H9 (cell line): Measurements from ENCODE around the gene C1orf116. TPM values are rescaled to one million over a fixed set of nuclear protein-coding genes. Genes with fewer than 3 reads are reported as not detected.

Experiments
- DNase-seq: peaks from one replicate; pipeline ENCODE4 v3.0.0-alpha.2; 2017
- H2AFZ ChIP-seq: one replicate; pipeline ENCODE4 v1.6.1; 2013; ENCODE audit warnings: mild to moderate bottlenecking, low read length, control low read depth, moderate library complexity
- H2AK5ac ChIP-seq: 2 replicates; pipeline ENCODE4 v1.6.1; 2013; ENCODE audit warnings: low read length, control low read depth, mixed read lengths; ENCODE audit not compliant: insufficient read length
- H2BK120ac ChIP-seq: one replicate; pipeline ENCODE4 v1.6.1; 2013; ENCODE audit warnings: low read depth, mild to moderate bottlenecking, low read length, control low read depth, inconsistent platforms; ENCODE audit not compliant: poor library complexity, severe bottlenecking
- H2BK12ac ChIP-seq: 2 replicates; pipeline ENCODE4 v1.6.1; 2013; ENCODE audit warnings: low read length, control low read depth, mixed read lengths, low read depth; ENCODE audit not compliant: insufficient read length
- H2BK15ac ChIP-seq: 2 replicates; pipeline ENCODE4 v1.6.1; 2013; ENCODE audit warnings: low read depth, low read length, control low read depth
- H2BK20ac ChIP-seq: one replicate; pipeline ENCODE4 v1.6.1; 2013; ENCODE audit warnings: low read depth, mild to moderate bottlenecking, low read length, control low read depth, inconsistent platforms; ENCODE audit not compliant: poor library complexity, severe bottlenecking
- H2BK5ac ChIP-seq: 2 replicates; pipeline ENCODE4 v1.6.1; 2013; ENCODE audit warnings: low read length, control low read depth, mixed read lengths; ENCODE audit not compliant: insufficient read length
- H3K14ac ChIP-seq: 2 replicates; pipeline ENCODE4 v1.6.1; 2013; ENCODE audit warnings: low read length, control low read depth; ENCODE audit not compliant: insufficient read depth
- H3K18ac ChIP-seq: 2 replicates; pipeline ENCODE4 v1.6.1; 2013; ENCODE audit warnings: low read depth, mild to moderate bottlenecking, mixed read lengths, low read length, control low read depth; ENCODE audit not compliant: insufficient read length
- H3K23ac ChIP-seq: 2 replicates; pipeline ENCODE4 v1.6.1; 2013; ENCODE audit warnings: low read length, control low read depth, mixed read lengths, low read depth; ENCODE audit not compliant: insufficient read length
- H3K23me2 ChIP-seq: 2 replicates; pipeline ENCODE4 v1.6.1; 2013; ENCODE audit warnings: low read depth, mild to moderate bottlenecking, mixed read lengths, low read length, control low read depth; ENCODE audit not compliant: insufficient read length, poor library complexity, severe bottlenecking
- H3K27ac ChIP-seq: 2 replicates; pipeline ENCODE4 v1.5.1; 2013; ENCODE audit warnings: low read length, control low read depth, mixed read lengths, low read depth; ENCODE audit not compliant: insufficient read length
- H3K27me3 ChIP-seq: 2 replicates; pipeline ENCODE4 v1.6.1; 2013; ENCODE audit warnings: low read length, control low read depth, inconsistent platforms; ENCODE audit not compliant: insufficient read depth
- H3K4ac ChIP-seq: 2 replicates; pipeline ENCODE4 v1.6.1; 2013; ENCODE audit warnings: low read depth, mild to moderate bottlenecking, control low read depth, inconsistent platforms, low read length, moderate library complexity
- H3K4me1 ChIP-seq: 2 replicates; pipeline ENCODE4 v1.6.1; 2013; ENCODE audit warnings: low read length, control low read depth, inconsistent platforms; ENCODE audit not compliant: insufficient read depth
- H3K4me2 ChIP-seq: 2 replicates; pipeline ENCODE4 v1.6.1; 2013; ENCODE audit warnings: low read length, control low read depth, mixed read lengths; ENCODE audit not compliant: insufficient read length, insufficient read depth
- H3K56ac ChIP-seq: 2 replicates; pipeline ENCODE4 v1.6.1; 2013; ENCODE audit warnings: low read depth, mild to moderate bottlenecking, mixed read lengths, low read length, control low read depth; ENCODE audit not compliant: insufficient read length
- H3K79me1 ChIP-seq: 2 replicates; pipeline ENCODE4 v1.6.1; 2013; ENCODE audit warnings: low read depth, mild to moderate bottlenecking, moderate library complexity, low read length, control low read depth, inconsistent platforms; ENCODE audit not compliant: insufficient read depth, poor library complexity, severe bottlenecking
- H3K79me2 ChIP-seq: 2 replicates; pipeline ENCODE4 v1.6.1; 2013; ENCODE audit warnings: low read length, control low read depth, inconsistent platforms; ENCODE audit not compliant: insufficient read depth
- H3K9ac ChIP-seq: 2 replicates; pipeline ENCODE4 v1.6.1; 2013; ENCODE audit warnings: low read length, control low read depth, mixed read lengths; ENCODE audit not compliant: insufficient read length; ENCODE audit errors: extremely low read depth
- H3K9me3 ChIP-seq: one replicate; pipeline ENCODE4 v1.6.1; 2013; ENCODE audit warnings: low read depth, low read length, inconsistent platforms; ENCODE audit not compliant: control insufficient read depth
- H3T11ph ChIP-seq: one replicate; pipeline ENCODE4 v1.6.1; 2013; ENCODE audit warnings: mild to moderate bottlenecking, low read length, control low read depth, inconsistent platforms
- H4K20me1 ChIP-seq: one replicate; pipeline ENCODE4 v1.6.1; 2013; ENCODE audit not compliant: control insufficient read depth, insufficient read length, insufficient read depth
- H4K5ac ChIP-seq: 2 replicates; pipeline ENCODE4 v1.6.1; 2013; ENCODE audit warnings: low read depth, mild to moderate bottlenecking, mixed read lengths, low read length, control low read depth; ENCODE audit not compliant: insufficient read length
- H4K8ac ChIP-seq: replicated peaks from 2 replicates; pipeline ENCODE4 v1.6.1; 2013; ENCODE audit warnings: low read length, control low read depth, mixed read lengths, low read depth; ENCODE audit not compliant: insufficient read length
- H4K91ac ChIP-seq: 2 replicates; pipeline ENCODE4 v1.6.1; 2013; ENCODE audit warnings: low read depth, mild to moderate bottlenecking, moderate library complexity, mixed read lengths, low read length, control low read depth; ENCODE audit not compliant: insufficient read length
- H3K27ac Mint-ChIP-seq, 3 experiments: 2 replicates in 2 of 3; 3 replicates in 1 of 3; pipeline ENCODE4 v1.8.0; 2020 to 2021; ENCODE audit warnings: mixed read lengths in 3 of 3, mild to moderate bottlenecking in 1 of 3, moderate library complexity in 1 of 3
- H3K27me3 Mint-ChIP-seq: 2 replicates; pipeline ENCODE4 v1.8.0; 2021; ENCODE audit warnings: low read depth, mild to moderate bottlenecking, moderate library complexity, mixed read lengths
- H3K36me3 Mint-ChIP-seq, 3 experiments: 2 replicates in 2 of 3; 3 replicates in 1 of 3; pipeline ENCODE4 v1.8.0; 2020 to 2021; ENCODE audit warnings: low read depth in 3 of 3, mixed read lengths in 3 of 3; ENCODE audit not compliant: insufficient read depth in 1 of 3
- H3K4me1 Mint-ChIP-seq, 2 experiments: 2 replicates each; pipeline ENCODE4 v1.8.0; 2020; ENCODE audit warnings: mixed read lengths in 2 of 2
- H3K4me3 Mint-ChIP-seq, 2 experiments: 2 replicates in 1 of 2; 3 replicates in 1 of 2; pipeline ENCODE4 v1.8.0; 2020 to 2021; ENCODE audit warnings: mild to moderate bottlenecking in 2 of 2, mixed read lengths in 2 of 2, moderate library complexity in 1 of 2
- H3K9me3 Mint-ChIP-seq, 2 experiments: 2 replicates in 1 of 2; 3 replicates in 1 of 2; pipeline ENCODE4 v1.8.0; 2020; ENCODE audit warnings: mild to moderate bottlenecking in 2 of 2, mixed read lengths in 2 of 2, moderate library complexity in 1 of 2
- CTCF ChIP-seq: fragments of 200-600 bp; sonication (generic); conservative IDR thresholded peaks from 3 replicates; pipeline ENCODE4 v1.8.0; 2021; ENCODE audit warnings: antibody characterized with exemption, mild to moderate bottlenecking
- WGBS: extraction: QIAGEN DNeasy Blood & Tissue Kit; methylation state at CpG from one replicate; pipeline ENCODE4 v1.1.7; 2013; ENCODE audit warnings: missing lambda C conversion rate, low lambda C conversion rate, mixed read lengths; ENCODE audit not compliant: insufficient read length; ENCODE audit errors: extremely low coverage; 5-methylcytosine and 5-hydroxymethylcytosine counted together
- total RNA-seq: library from RNA; stranded (reverse); gene quantifications from 2 replicates; pipeline ENCODE4 v1.2.1, GENCODE V29; 2021

Gene C1orf116
- total RNA-seq, 1 experiment from 2014 or later = 0.48 TPM

- Histone ChIP-seq H3T11ph (no peak overlapping the region), H3K4me2 (no peak overlapping the region), H3K14ac (no peak overlapping the region), H3K9ac (no peak overlapping the region), H3K9me3 (no peaks in the 10 kb centered on the region), H3K18ac (no peak overlapping the region), H4K8ac (no peak overlapping the region), H3K27me3 (no peaks in the 10 kb centered on the region), H3K4me1 (no peaks in the 10 kb centered on the region), H4K5ac (no peak overlapping the region), H3K4ac (no peak overlapping the region), H4K91ac (no peak overlapping the region), H3K23ac (no peak overlapping the region), H3K79me2 (no peaks in the 10 kb centered on the region), H4K20me1 (no peaks in the 10 kb centered on the region), H2BK20ac (no peak overlapping the region), H2BK15ac (no peak overlapping the region), H2BK5ac (no peak overlapping the region), H2AK5ac (no peak overlapping the region), H3K23me2 (no peaks in the 10 kb centered on the region), H2BK12ac (no peak overlapping the region), H3K79me1 (no peaks in the 10 kb centered on the region), H3K27ac (no peak overlapping the region), H3K56ac (no peak overlapping the region), H2AFZ (no peak overlapping the region), H2BK120ac (no peak overlapping the region)
- no peak overlapping the region for H3K4me3 Mint-ChIP-seq
- 0 out of 5 replicates have a peak, but pooled peaks cover 0 to 2% of the 10 kb centered on the region in 2 experiments for H3K9me3 Mint-ChIP-seq
- H3K36me3 Mint-ChIP-seq = no peaks in the 10 kb centered on the region
- peaks cover 7% of the 10 kb centered on the region for H3K27me3 Mint-ChIP-seq
- no CpG with 5 or more reads among the region's 7 CpGs for WGBS
- no peak for TF ChIP-seq CTCF
- peaks cover 23 to 27% of the 10 kb centered on the region in 2 experiments for H3K4me1 Mint-ChIP-seq
- H3K27ac Mint-ChIP-seq = no peak overlapping the region
- DNase-seq = no peak
Observed at GRCh38 chr1:206978259-206978658, 54.3 kb downstream of the C1orf116 start.
